GM12878 (cell line): ENCODE data around the gene PRG2. TPM values are rescaled to one million over a fixed set of nuclear protein-coding genes. Genes with fewer than 3 reads are reported as not detected.

ENCODE experiments used
- ATAC-seq: fragments of 200-7000 bp; cut with Tn5 transposase; 3 replicates; pipeline ENCODE4 v1.9.1; 2020; ENCODE audit warnings: mild to moderate bottlenecking, moderate library complexity
- BruUV-seq: library from RNA; stranded (reverse); fragments of 400-500 nt; replicated peaks from 2 replicates; lab custom pipeline; 2021; lab: Mats Ljungman, UMichigan
- CTCF ChIA-PET: fragments of 300-600 bp; sonication (Branson Sonifier 250); formaldehyde crosslinking; extraction: SDS; loops from one replicate; lab custom pipeline; 2021; ENCODE audit warnings: inconsistent platforms; lab: Yijun Ruan, JAX
- POLR2A ChIA-PET: fragments of 350-600 bp; formaldehyde crosslinking; extraction: SDS; loops from one replicate; lab custom pipeline; 2021; ENCODE audit warnings: inconsistent platforms; lab: Charles Lee
- RAD21 ChIA-PET: fragments of 300-600 bp; sonication (Branson Sonifier 250); formaldehyde crosslinking; loops from one replicate; lab custom pipeline; 2023; ENCODE audit warnings: antibody characterized with exemption; ENCODE audit not compliant: unreplicated experiment; lab: Charles Lee
- SMC1A ChIA-PET: fragments of 300-600 bp; sonication (Branson Sonifier 250); formaldehyde crosslinking; loops from one replicate; lab custom pipeline; 2023; ENCODE audit not compliant: unreplicated experiment, uncharacterized antibody; lab: Charles Lee
- DNase-seq: peaks from one replicate; pipeline ENCODE4 v3.0.0-alpha.2; 2011; ENCODE audit warnings: low read depth, low spot score
- FAIRE-seq: peaks from 3 replicates; lab custom pipeline; 2011; peaks lifted over from hg19 to GRCh38; lab: Jason Lieb, UNC
- H2AFZ ChIP-seq: 2 replicates; pipeline ENCODE4 v1.6.0; 2011; ENCODE audit warnings: low read depth, low read length, control low read depth; ENCODE audit not compliant: control insufficient read depth
- H3K27ac ChIP-seq: 2 replicates; pipeline ENCODE4 v1.5.1; 2011; ENCODE audit warnings: control low read depth; ENCODE audit not compliant: control insufficient read depth, insufficient read depth
- H3K27me3 ChIP-seq, 2 experiments: replicated peaks in 1 of 2; 2 replicates each; pipeline versions ENCODE4 v1.6.0 to v1.6.1; 2011; ENCODE audit warnings: low read length in 1 of 2; ENCODE audit not compliant: control insufficient read depth in 2 of 2, insufficient read depth in 2 of 2
- H3K36me3 ChIP-seq, 2 experiments: 2 replicates each; pipeline ENCODE4 v1.5.1; 2011; ENCODE audit warnings: low read length in 1 of 2; ENCODE audit not compliant: control insufficient read depth in 2 of 2, insufficient read depth in 2 of 2
- H3K4me1 ChIP-seq: 2 replicates; pipeline ENCODE4 v1.6.1; 2011; ENCODE audit warnings: mild to moderate bottlenecking, low read length, moderate library complexity, mixed read lengths; ENCODE audit not compliant: control insufficient read depth, insufficient read depth
- H3K4me2 ChIP-seq: 2 replicates; pipeline ENCODE4 v1.6.0; 2011; ENCODE audit warnings: control low read depth; ENCODE audit not compliant: control insufficient read depth, insufficient read depth
- H3K4me3 ChIP-seq: fragments of 200-600 bp; sonication (generic); 2 replicates; pipeline ENCODE4 v1.5.1; 2016
- H3K79me2 ChIP-seq: 2 replicates; pipeline ENCODE4 v1.6.0; 2011; ENCODE audit warnings: low read length; ENCODE audit not compliant: control insufficient read depth, insufficient read depth
- H3K9ac ChIP-seq: 2 replicates; pipeline ENCODE4 v1.8.0; 2011; ENCODE audit warnings: low read length, control low read depth, mixed read lengths; ENCODE audit not compliant: control insufficient read depth, insufficient read depth
- H3K9me3 ChIP-seq: replicated peaks from 3 replicates; pipeline ENCODE4 v1.5.1; 2011; ENCODE audit warnings: mild to moderate bottlenecking, low read length; ENCODE audit not compliant: control insufficient read depth, insufficient read depth
- H4K20me1 ChIP-seq: 2 replicates; pipeline ENCODE4 v1.6.0; 2011; ENCODE audit not compliant: control insufficient read depth, insufficient read depth
- ATF7 ChIP-seq: fragments of 450-650 bp; IDR thresholded peaks from 2 replicates; pipeline ENCODE4 v1.6.1; 2016; ENCODE audit warnings: low read depth, mild to moderate bottlenecking
- CHD4 ChIP-seq: fragments of 200-600 bp; sonication (generic); IDR thresholded peaks from 2 replicates; pipeline ENCODE4 v1.6.1; 2016; ENCODE audit warnings: mild to moderate bottlenecking
- DPF2 ChIP-seq: fragments of 450-650 bp; IDR thresholded peaks from 2 replicates; pipeline ENCODE4 v1.6.1; 2017; ENCODE audit warnings: mild to moderate bottlenecking
- GABPA ChIP-seq: IDR thresholded peaks from 2 replicates; pipeline ENCODE4 v1.6.1; 2014; ENCODE audit warnings: antibody characterized with exemption, low read depth, mild to moderate bottlenecking, inconsistent platforms
- JUNB ChIP-seq: IDR thresholded peaks from 2 replicates; pipeline ENCODE4 v1.6.1; 2016; ENCODE audit warnings: antibody characterized with exemption, mild to moderate bottlenecking
- RBBP5 ChIP-seq: fragments of 200-600 bp; sonication (generic); conservative IDR thresholded peaks from 2 replicates; pipeline ENCODE4 v1.6.1; 2016
- RCOR1 ChIP-seq: conservative IDR thresholded peaks from 2 replicates; pipeline ENCODE4 v1.6.1; 2012; ENCODE audit warnings: low read depth, low read length, improper control_type of control experiment
- SMAD5 ChIP-seq: IDR thresholded peaks from 2 replicates; pipeline ENCODE4 v1.6.1; 2016; ENCODE audit warnings: antibody characterized with exemption, low read depth
- SMC3 ChIP-seq: IDR thresholded peaks from 2 replicates; pipeline ENCODE4 v1.6.1; 2011; ENCODE audit warnings: low read length, improper control_type of control experiment, borderline replicate concordance
- SPI1 ChIP-seq: IDR thresholded peaks from 2 replicates; pipeline ENCODE4 v1.6.1; 2011; ENCODE audit warnings: low read depth, mild to moderate bottlenecking, low read length, moderate library complexity, borderline replicate concordance; ENCODE audit not compliant: insufficient read depth
- YY1 ChIP-seq: IDR thresholded peaks from 2 replicates; pipeline ENCODE4 v1.6.1; 2011; ENCODE audit warnings: low read depth, mild to moderate bottlenecking, low read length
- ZNF217 ChIP-seq: fragments of 450-650 bp; IDR thresholded peaks from 2 replicates; pipeline ENCODE4 v1.6.1; 2017; ENCODE audit warnings: antibody characterized with exemption, mild to moderate bottlenecking
- ZNF274 ChIP-seq: IDR thresholded peaks from one replicate; pipeline ENCODE4 v1.8.0; 2011; ENCODE audit not compliant: insufficient read length, insufficient read depth
- WGBS: methylation state at CpG from one replicate; pipeline ENCODE4 v1.1.6; 2016; ENCODE audit warnings: low lambda C conversion rate; ENCODE audit not compliant: insufficient replicate concordance, insufficient coverage; ENCODE audit errors: missing lambda C conversion rate; 5-methylcytosine and 5-hydroxymethylcytosine counted together
- in situ Hi-C: fragments of 300-500 bp; cut with MboI; formaldehyde crosslinking; loops from 9 replicates; pipeline ENCODE4 v1.14.3; 2018; ENCODE audit warnings: mixed read lengths
- intact Hi-C: fragments of 100-400 bp; cut with micrococcal nuclease; formaldehyde crosslinking; loops from one replicate; pipeline ENCODE4 v1.14.2; 2022; ENCODE audit not compliant: unreplicated experiment
- polyA plus RNA-seq, 11 experiments: library from polyadenylated mRNA; depleted of rRNA in 4 of 11; unstranded in 6 of 11; stranded (reverse) in 5 of 11; fragments of >200 nt; fragmentation: Nextera tagmentation in 4 of 11; fragmentation: Illumina TruSeq in 1 of 11; extraction: Ambion mirVana in 4 of 11; extraction: Trizol in 1 of 11; gene quantifications; 1 replicate in 1 of 11; 2 replicates in 10 of 11; pipeline versions ENCODE4 v1.2.1 to v1.2.3, GENCODE V29; 2011 to 2016; ENCODE audit warnings: inconsistent platforms in 2 of 11, missing spikeins in 2 of 11, low read depth in 1 of 11
- total RNA-seq, 4 experiments: library from RNA; depleted of rRNA in 3 of 4; stranded (reverse); fragments of >200 nt in 3 of 4; fragmentation: Illumina TruSeq in 1 of 4; extraction: Trizol in 1 of 4; gene quantifications; 2 replicates each; pipeline versions ENCODE4 v1.2.1 to v1.2.3, GENCODE V29; 2013 to 2021
- TF ChIP-seq, protein P1 (sequence below): IDR thresholded peaks from 2 replicates; pipeline ENCODE4 v1.6.1; 2012; ENCODE audit warnings: low read length, inconsistent platforms
- TF ChIP-seq, protein P2 (sequence below): IDR thresholded peaks from 2 replicates; pipeline ENCODE4 v1.6.1; 2012; ENCODE audit warnings: improper control_type of control experiment, low read depth, low read length; ENCODE audit not compliant: insufficient replicate concordance
- TF ChIP-seq, protein P3 (sequence below): fragments of 450-650 bp; IDR thresholded peaks from 2 replicates; pipeline ENCODE4 v1.6.1; 2018; ENCODE audit warnings: mild to moderate bottlenecking, low read depth, moderate library complexity; ENCODE audit not compliant: partially characterized antibody

The PRG2 gene
- total and polyA plus RNA-seq, 10 of the 15 experiments (the other 5 are each of a cell fraction or from before 2014, with no cell fraction given), result 0.10 to 1.7 (median 0.56) TPM; not detected in 2

DNA sequence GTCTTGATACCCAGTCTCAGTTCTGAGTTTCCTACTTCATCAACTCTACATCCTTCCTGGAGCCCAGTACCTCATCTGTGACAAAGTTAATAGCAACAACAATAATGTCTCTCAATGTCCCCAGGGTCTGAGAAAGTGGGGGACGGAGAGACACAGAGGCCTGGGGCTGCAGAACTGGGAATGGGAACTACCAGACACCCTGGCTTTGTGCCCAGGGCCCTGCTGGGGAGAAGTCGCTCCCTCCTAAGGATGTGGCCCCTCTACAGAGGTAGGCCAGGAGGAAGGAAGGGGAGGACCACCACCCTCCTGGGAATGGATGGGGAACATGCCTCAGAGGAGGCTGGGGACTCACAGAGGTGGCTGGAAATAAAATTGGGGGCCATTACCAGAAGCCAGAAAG lies 15.0 kb downstream of the PRG2 start (continued):
- no peak for TF ChIP-seq SPI1

DNA sequence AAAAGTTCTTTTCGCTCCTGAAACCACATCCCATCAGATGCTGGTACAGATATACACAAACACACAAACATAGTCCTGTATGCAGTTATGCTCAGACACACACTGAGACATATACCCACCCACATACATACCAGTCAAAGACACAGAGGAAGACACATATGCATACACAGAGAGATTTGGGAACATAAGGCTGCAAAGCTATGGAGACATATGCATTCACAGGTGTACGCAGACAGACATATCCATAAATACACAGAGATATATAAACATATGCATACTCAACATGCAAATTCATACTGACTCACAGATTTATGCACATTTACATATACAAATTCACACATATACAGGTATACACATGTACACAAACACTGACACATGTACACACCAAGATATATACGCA lies 15.5 kb downstream of the PRG2 start:
- H3K27me3 ChIP-seq, result no peaks in the 10 kb centered on the region; a peak in 1 of 4 replicates
- CTCF ChIA-PET, result interaction anchor here (1.2 kb wide), 1 partner anchor 119 kb away, joined by 3 read pairs; no protein-coding TSS in a partner anchor
- no peak overlapping the region for H3K4me3 ChIP-seq
- no peak for DNase-seq
- POLR2A ChIA-PET, result no interaction called here
- no peaks in the 10 kb centered on the region for H3K79me2 ChIP-seq
- in situ Hi-C loops, result no loop called here
- SMC1A ChIA-PET, result no interaction called here
- no peak overlapping the region for H3K9ac ChIP-seq
- no peak overlapping the region for H3K27ac ChIP-seq
- H4K20me1 ChIP-seq, result no peaks in the 10 kb centered on the region
- H3K9me3 ChIP-seq, result no peaks in the 10 kb centered on the region
- no peaks in the 10 kb centered on the region for H3K36me3 ChIP-seq
- BruUV-seq, result no TSS peak
- RAD21 ChIA-PET, result no interaction called here
- ATAC-seq, result no peak
- no peak for FAIRE-seq
- H2AFZ ChIP-seq, result no peak overlapping the region
- 55% methylated on average over 3 of the region's 3 CpGs for WGBS
- intact Hi-C loops, result no loop called here
- no peaks in the 10 kb centered on the region for H3K4me1 ChIP-seq
- no peak overlapping the region for H3K4me2 ChIP-seq
- TF ChIP-seq, protein P1, sequence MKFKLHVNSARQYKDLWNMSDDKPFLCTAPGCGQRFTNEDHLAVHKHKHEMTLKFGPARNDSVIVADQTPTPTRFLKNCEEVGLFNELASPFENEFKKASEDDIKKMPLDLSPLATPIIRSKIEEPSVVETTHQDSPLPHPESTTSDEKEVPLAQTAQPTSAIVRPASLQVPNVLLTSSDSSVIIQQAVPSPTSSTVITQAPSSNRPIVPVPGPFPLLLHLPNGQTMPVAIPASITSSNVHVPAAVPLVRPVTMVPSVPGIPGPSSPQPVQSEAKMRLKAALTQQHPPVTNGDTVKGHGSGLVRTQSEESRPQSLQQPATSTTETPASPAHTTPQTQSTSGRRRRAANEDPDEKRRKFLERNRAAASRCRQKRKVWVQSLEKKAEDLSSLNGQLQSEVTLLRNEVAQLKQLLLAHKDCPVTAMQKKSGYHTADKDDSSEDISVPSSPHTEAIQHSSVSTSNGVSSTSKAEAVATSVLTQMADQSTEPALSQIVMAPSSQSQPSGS, result no peak
- TF ChIP-seq JUNB, result no peak
- TF ChIP-seq, protein P2, sequence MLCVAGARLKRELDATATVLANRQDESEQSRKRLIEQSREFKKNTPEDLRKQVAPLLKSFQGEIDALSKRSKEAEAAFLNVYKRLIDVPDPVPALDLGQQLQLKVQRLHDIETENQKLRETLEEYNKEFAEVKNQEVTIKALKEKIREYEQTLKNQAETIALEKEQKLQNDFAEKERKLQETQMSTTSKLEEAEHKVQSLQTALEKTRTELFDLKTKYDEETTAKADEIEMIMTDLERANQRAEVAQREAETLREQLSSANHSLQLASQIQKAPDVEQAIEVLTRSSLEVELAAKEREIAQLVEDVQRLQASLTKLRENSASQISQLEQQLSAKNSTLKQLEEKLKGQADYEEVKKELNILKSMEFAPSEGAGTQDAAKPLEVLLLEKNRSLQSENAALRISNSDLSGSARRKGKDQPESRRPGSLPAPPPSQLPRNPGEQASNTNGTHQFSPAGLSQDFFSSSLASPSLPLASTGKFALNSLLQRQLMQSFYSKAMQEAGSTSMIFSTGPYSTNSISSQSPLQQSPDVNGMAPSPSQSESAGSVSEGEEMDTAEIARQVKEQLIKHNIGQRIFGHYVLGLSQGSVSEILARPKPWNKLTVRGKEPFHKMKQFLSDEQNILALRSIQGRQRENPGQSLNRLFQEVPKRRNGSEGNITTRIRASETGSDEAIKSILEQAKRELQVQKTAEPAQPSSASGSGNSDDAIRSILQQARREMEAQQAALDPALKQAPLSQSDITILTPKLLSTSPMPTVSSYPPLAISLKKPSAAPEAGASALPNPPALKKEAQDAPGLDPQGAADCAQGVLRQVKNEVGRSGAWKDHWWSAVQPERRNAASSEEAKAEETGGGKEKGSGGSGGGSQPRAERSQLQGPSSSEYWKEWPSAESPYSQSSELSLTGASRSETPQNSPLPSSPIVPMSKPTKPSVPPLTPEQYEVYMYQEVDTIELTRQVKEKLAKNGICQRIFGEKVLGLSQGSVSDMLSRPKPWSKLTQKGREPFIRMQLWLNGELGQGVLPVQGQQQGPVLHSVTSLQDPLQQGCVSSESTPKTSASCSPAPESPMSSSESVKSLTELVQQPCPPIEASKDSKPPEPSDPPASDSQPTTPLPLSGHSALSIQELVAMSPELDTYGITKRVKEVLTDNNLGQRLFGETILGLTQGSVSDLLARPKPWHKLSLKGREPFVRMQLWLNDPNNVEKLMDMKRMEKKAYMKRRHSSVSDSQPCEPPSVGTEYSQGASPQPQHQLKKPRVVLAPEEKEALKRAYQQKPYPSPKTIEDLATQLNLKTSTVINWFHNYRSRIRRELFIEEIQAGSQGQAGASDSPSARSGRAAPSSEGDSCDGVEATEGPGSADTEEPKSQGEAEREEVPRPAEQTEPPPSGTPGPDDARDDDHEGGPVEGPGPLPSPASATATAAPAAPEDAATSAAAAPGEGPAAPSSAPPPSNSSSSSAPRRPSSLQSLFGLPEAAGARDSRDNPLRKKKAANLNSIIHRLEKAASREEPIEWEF, result no peak
- no peak for TF ChIP-seq YY1
- TF ChIP-seq SMC3, result no peak
- TF ChIP-seq DPF2, result no peak
- no peak for TF ChIP-seq SMAD5
- TF ChIP-seq RBBP5, result no peak
- TF ChIP-seq ZNF274, result no peak
- TF ChIP-seq, protein P3, sequence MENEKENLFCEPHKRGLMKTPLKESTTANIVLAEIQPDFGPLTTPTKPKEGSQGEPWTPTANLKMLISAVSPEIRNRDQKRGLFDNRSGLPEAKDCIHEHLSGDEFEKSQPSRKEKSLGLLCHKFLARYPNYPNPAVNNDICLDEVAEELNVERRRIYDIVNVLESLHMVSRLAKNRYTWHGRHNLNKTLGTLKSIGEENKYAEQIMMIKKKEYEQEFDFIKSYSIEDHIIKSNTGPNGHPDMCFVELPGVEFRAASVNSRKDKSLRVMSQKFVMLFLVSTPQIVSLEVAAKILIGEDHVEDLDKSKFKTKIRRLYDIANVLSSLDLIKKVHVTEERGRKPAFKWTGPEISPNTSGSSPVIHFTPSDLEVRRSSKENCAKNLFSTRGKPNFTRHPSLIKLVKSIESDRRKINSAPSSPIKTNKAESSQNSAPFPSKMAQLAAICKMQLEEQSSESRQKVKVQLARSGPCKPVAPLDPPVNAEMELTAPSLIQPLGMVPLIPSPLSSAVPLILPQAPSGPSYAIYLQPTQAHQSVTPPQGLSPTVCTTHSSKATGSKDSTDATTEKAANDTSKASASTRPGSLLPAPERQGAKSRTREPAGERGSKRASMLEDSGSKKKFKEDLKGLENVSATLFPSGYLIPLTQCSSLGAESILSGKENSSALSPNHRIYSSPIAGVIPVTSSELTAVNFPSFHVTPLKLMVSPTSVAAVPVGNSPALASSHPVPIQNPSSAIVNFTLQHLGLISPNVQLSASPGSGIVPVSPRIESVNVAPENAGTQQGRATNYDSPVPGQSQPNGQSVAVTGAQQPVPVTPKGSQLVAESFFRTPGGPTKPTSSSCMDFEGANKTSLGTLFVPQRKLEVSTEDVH, result no peak
- no peak for TF ChIP-seq RCOR1
- no peak for TF ChIP-seq CHD4
- no peak for TF ChIP-seq GABPA
- TF ChIP-seq ATF7, result no peak
- no peak for TF ChIP-seq ZNF217
